Measurements from ENCODE around the gene NSG2.

DNA sequence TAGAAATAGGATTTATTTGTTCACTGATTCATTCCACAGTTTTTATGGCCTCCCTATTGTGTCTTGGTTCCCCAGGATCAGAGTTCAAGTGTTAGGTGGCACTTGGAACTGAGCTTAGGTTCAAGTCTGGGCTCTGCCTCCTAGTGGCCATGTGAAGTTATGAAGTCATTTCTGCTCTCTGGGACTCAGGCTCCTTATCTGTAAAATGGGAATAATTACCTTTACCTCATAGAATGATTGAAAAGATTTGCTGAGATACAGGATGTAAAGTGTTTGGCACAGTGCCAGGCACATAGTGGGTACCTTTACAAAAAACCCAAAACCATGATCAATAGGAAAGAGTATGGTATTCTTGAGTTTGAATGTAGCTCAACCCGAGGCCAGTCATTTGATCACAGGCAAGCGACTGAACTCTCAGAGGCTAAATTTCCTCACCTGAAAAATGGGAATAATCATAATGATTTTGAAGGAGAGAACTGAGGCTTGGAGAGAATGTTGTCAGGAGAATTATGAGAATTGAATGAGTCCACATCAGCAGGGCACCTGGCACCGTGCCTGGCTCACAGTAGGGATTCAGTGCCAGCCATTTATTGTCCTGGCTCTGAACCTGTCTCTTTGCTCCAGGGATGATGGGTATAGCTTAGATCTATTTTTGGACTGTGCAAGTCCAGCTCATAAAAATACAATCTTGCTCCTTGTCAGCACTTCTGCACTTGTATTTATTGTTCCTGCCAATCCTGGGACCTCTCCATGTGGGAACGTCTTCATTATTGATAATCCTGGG is 10.8 kb downstream of the NSG2 start:
- TF ChIP-seq, protein P1, sequence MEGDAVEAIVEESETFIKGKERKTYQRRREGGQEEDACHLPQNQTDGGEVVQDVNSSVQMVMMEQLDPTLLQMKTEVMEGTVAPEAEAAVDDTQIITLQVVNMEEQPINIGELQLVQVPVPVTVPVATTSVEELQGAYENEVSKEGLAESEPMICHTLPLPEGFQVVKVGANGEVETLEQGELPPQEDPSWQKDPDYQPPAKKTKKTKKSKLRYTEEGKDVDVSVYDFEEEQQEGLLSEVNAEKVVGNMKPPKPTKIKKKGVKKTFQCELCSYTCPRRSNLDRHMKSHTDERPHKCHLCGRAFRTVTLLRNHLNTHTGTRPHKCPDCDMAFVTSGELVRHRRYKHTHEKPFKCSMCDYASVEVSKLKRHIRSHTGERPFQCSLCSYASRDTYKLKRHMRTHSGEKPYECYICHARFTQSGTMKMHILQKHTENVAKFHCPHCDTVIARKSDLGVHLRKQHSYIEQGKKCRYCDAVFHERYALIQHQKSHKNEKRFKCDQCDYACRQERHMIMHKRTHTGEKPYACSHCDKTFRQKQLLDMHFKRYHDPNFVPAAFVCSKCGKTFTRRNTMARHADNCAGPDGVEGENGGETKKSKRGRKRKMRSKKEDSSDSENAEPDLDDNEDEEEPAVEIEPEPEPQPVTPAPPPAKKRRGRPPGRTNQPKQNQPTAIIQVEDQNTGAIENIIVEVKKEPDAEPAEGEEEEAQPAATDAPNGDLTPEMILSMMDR (IDR thresholded peaks at IDR 0.05): no peak
- TF ChIP-seq EZH2 (IDR thresholded peaks at IDR 0.05; ENCODE audit: borderline replicate concordance, insufficient read depth, low read depth, low read length, poor library complexity, severe bottlenecking): no peak

Measured in B cell (primary cell).